ENCODE results near the gene NTSR1. TPM values are rescaled to one million over a fixed set of nuclear protein-coding genes. Genes with fewer than 3 reads are reported as not detected.

The NTSR1 gene
- polyA plus RNA-seq, 4 donors = 0.34 to 1.2 TPM; not detected in 2

DNA sequence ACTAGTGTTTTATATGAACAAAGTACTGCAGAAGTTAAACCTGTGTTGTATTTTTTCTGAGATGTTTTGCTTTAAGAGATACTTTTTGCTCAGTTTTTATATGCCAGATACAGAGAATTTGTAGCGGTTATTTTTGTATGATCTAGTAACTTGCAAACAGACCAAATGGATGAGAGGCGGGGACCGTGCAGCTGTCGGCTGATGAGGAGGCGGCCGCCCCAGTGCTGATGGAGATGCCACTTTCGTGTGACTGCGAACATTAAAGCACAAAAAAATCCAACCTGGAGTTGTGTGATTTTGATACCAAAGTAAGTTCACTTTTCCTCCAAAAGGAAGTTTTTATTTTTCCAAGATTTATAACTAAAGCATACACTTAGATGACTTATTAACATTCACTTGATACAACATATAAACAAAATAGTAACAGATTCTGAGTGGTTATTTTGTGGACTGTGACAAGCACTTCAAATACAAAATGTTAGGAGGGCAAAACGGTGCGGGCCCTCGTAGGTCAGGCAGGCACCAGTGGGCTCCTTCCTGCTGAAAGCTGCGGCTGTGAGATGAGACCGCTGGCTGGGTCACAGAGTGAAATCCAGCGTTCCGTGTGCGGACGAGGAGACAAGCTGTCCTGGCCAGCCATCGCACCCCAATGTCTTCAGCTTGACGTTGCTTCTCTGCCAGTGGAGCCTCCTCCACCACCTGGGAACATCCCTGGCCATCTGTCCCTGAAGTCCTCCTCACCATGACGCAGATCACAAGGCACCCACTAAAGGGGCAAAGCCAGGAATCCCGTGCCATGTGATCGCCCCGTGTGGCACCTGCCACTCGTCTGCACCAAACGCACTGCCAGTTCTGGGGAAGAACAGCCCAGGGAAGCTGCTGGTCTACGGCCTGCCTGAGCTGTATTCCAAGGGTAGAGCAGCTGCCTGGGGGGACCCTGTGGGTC lies 92.0 kb downstream of the NTSR1 start:
- 88 to 90% (median 89%) methylated on average over 26 of the region's 26 CpGs for WGBS, 3 donors

GRCh38 chr20:62801284-62802010 lies 92.8 kb downstream of the NTSR1 start:
- Histone ChIP-seq H3K4me3 (ENCODE audit: low read depth in 1 of 3, low read length in 3 of 3) (no peak overlapping the region), H3K36me3 (ENCODE audit: control insufficient read depth in 3 of 3, insufficient read depth in 2 of 3, low read depth in 1 of 3, low read length in 3 of 3) (peaks cover 9 to 60% (median 9%) of the 10 kb centered on the region in 3 donors), H3K4me1 (ENCODE audit: control insufficient read depth in 3 of 3, insufficient read depth in 2 of 3, low read depth in 1 of 3, low read length in 2 of 3) (peaks cover 2 to 34% (median 4%) of the 10 kb centered on the region in 3 donors), H3K27me3 (ENCODE audit: control insufficient read depth in 3 of 3, insufficient read depth in 3 of 3, low read length in 3 of 3) (no peaks in the 10 kb centered on the region), H3K27ac (ENCODE audit: low read depth in 1 of 3, low read length in 2 of 3) (no peak overlapping the region), H3K9me3 (ENCODE audit: control insufficient read depth in 2 of 2, insufficient read depth in 1 of 2, low read depth in 1 of 2, low read length in 1 of 2) (no peaks in the 10 kb centered on the region)
- WGBS, 3 donors = 85 to 87% (median 85%) methylated on average over 15 of the region's 15 CpGs
- FAIRE-seq = no peak
- no peak for DNase-seq

More for the DNA sequence above, 92.0 kb downstream of the NTSR1 start:
- no peak for FAIRE-seq
- Histone ChIP-seq H3K27me3 (ENCODE audit: control insufficient read depth in 3 of 3, insufficient read depth in 3 of 3, low read length in 3 of 3) (no peaks in the 10 kb centered on the region), H3K27ac (ENCODE audit: low read depth in 1 of 3, low read length in 2 of 3) (no peak overlapping the region), H3K36me3 (ENCODE audit: control insufficient read depth in 3 of 3, insufficient read depth in 2 of 3, low read depth in 1 of 3, low read length in 3 of 3) (peaks cover 9 to 52% (median 9%) of the 10 kb centered on the region in 3 donors), H3K9me3 (ENCODE audit: control insufficient read depth in 2 of 2, insufficient read depth in 1 of 2, low read depth in 1 of 2, low read length in 1 of 2) (no peaks in the 10 kb centered on the region), H3K4me1 (ENCODE audit: control insufficient read depth in 3 of 3, insufficient read depth in 2 of 3, low read depth in 1 of 3, low read length in 2 of 3) (peaks cover 0 to 26% (median 2%) of the 10 kb centered on the region in 3 donors), H3K4me3 (ENCODE audit: low read depth in 1 of 3, low read length in 3 of 3) (no peak overlapping the region)
- no peak for DNase-seq

- Histone ChIP-seq H3K27ac (ENCODE audit: low read depth in 1 of 3, low read length in 2 of 3) (no peak overlapping the region), H3K9me3 (ENCODE audit: control insufficient read depth in 2 of 2, insufficient read depth in 1 of 2, low read depth in 1 of 2, low read length in 1 of 2) (no peaks in the 10 kb centered on the region), H3K4me3 (ENCODE audit: low read depth in 1 of 3, low read length in 3 of 3) (no peak overlapping the region), H3K27me3 (ENCODE audit: control insufficient read depth in 3 of 3, insufficient read depth in 3 of 3, low read length in 3 of 3) (no peaks in the 10 kb centered on the region), H3K36me3 (ENCODE audit: control insufficient read depth in 3 of 3, insufficient read depth in 2 of 3, low read depth in 1 of 3, low read length in 3 of 3) (peaks cover 9 to 64% (median 9%) of the 10 kb centered on the region in 3 donors), H3K4me1 (ENCODE audit: control insufficient read depth in 3 of 3, insufficient read depth in 2 of 3, low read depth in 1 of 3, low read length in 2 of 3) (peaks cover 1 to 37% (median 6%) of the 10 kb centered on the region in 3 donors)
- FAIRE-seq = no peak
- 86 to 90% (median 88%) methylated on average over 22 of the region's 22 CpGs for WGBS, 3 donors
- no peak for DNase-seq
Measured at GRCh38 chr20:62802026-62802712, 93.5 kb downstream of the NTSR1 start.

DNA sequence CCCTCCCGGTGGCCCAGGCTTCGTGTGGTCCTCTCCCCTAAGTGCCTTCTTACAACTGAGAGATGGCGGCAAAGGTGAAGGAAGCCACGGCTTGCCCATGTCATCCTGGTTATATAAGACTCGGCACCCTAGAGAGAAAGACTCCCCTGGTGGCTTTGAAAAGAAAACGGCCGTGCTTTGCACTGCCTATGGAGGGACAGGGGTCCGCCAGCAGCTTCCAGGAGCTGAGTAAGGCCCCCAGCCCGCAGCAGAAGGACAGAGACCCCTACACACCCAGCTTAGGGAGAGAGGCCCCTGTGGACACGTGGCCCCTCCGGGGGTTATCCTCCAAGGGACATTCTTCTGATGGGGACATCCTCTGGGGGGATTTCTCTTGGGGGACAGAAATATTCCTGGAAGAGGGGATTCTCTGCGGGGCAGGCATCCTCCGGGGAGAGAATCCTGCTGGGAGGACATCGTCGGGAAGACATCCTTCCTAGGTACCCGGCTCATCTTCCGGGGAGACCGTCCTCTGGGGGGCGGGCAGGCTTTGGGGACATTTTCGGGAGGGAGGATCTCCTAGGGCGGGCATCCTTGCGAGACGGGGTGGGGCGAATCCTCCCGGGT lies 95.5 kb downstream of the NTSR1 start:
- no peak for FAIRE-seq
- no peak for DNase-seq
- H3K4me3 ChIP-seq (ENCODE audit: low read depth in 1 of 3, low read length in 3 of 3) = peak overlapping the region; percentile 12 to 95 (median 95)
- peak overlapping the region in 2 of 3 donors; percentile 20 to 65 for H3K27ac ChIP-seq (ENCODE audit: low read depth in 1 of 3, low read length in 2 of 3)
- H3K36me3 ChIP-seq (ENCODE audit: control insufficient read depth in 3 of 3, insufficient read depth in 2 of 3, low read depth in 1 of 3, low read length in 3 of 3) = peaks cover 13 to 64% (median 17%) of the 10 kb centered on the region in 3 donors
- WGBS, 3 donors = 19 to 21% (median 19%) methylated on average over 24 to 25 of the region's 25 CpGs
- no peaks in the 10 kb centered on the region for H3K9me3 ChIP-seq (ENCODE audit: control insufficient read depth in 2 of 2, insufficient read depth in 1 of 2, low read depth in 1 of 2, low read length in 1 of 2)
- H3K27me3 ChIP-seq (ENCODE audit: control insufficient read depth in 3 of 3, insufficient read depth in 3 of 3, low read length in 3 of 3) = no peaks in the 10 kb centered on the region
- peaks cover 0 to 21% (median 6%) of the 10 kb centered on the region in 3 donors for H3K4me1 ChIP-seq (ENCODE audit: control insufficient read depth in 3 of 3, insufficient read depth in 2 of 3, low read depth in 1 of 3, low read length in 2 of 3)

GRCh38 chr20:62804627-62805154 lies 96.1 kb downstream of the NTSR1 start, which contains the start of gene OGFR:
Gene OGFR, plus strand, starts transcription at chr20:62804835. Its CDS starts 25 bp downstream, at chr20:62804860.
- FAIRE-seq = no peak

DNA sequence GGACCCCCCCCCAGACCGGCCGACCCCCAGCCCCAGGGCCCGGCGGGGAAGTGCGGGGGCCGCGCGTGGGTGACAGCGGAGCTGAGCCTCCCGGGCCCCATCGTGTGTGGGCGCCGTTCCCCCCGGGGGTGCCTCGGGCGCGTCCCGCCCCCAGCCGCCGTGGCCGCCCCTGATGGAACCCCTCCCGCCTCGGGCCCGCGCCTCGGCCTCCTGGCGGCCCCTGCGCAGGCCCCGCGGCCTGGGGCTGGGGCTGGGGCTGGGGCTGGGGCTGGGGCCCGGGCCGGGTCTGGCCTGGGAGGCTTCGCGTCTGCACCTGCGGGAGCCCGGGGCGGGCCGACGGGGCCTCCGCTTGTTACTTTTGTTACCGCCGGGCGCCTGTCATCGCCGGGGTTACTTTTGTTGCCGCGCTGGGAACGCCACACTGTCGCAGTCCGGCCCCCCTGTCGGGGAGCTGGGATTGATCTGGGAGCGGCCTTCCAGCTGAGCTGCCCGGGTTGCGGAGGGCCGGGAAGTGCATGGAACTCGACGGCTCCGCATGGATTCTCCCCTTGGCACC lies 96.6 kb downstream of the NTSR1 start:
- DNase-seq (peak; percentile 37 to 59), FAIRE-seq (no peak)
- no peaks in the 10 kb centered on the region for H3K9me3 ChIP-seq (ENCODE audit: control insufficient read depth in 2 of 2, insufficient read depth in 1 of 2, low read depth in 1 of 2, low read length in 1 of 2)
- H3K27ac ChIP-seq (ENCODE audit: low read depth in 1 of 3, low read length in 2 of 3) = peak overlapping the region; percentile 67 to 96 (median 72)
- WGBS, 3 donors = 1% methylated on average over 23 to 58 of the region's 58 CpGs
- no peaks in the 10 kb centered on the region for H3K27me3 ChIP-seq (ENCODE audit: control insufficient read depth in 3 of 3, insufficient read depth in 3 of 3, low read length in 3 of 3)
- H3K36me3 ChIP-seq (ENCODE audit: control insufficient read depth in 3 of 3, insufficient read depth in 2 of 3, low read depth in 1 of 3, low read length in 3 of 3) = peaks cover 13 to 64% (median 16%) of the 10 kb centered on the region in 3 donors
- peak overlapping the region; percentile 78 to 95 (median 95) for H3K4me3 ChIP-seq (ENCODE audit: low read depth in 1 of 3, low read length in 3 of 3)
- peaks cover 0 to 21% (median 6%) of the 10 kb centered on the region in 3 donors for H3K4me1 ChIP-seq (ENCODE audit: control insufficient read depth in 3 of 3, insufficient read depth in 2 of 3, low read depth in 1 of 3, low read length in 2 of 3)

More at GRCh38 chr20:62804627-62805154, 96.1 kb downstream of the NTSR1 start, which contains the start of gene OGFR:
- Histone ChIP-seq H3K36me3 (ENCODE audit: control insufficient read depth in 3 of 3, insufficient read depth in 2 of 3, low read depth in 1 of 3, low read length in 3 of 3) (peaks cover 14 to 64% (median 15%) of the 10 kb centered on the region in 3 donors), H3K9me3 (ENCODE audit: control insufficient read depth in 2 of 2, insufficient read depth in 1 of 2, low read depth in 1 of 2, low read length in 1 of 2) (no peaks in the 10 kb centered on the region), H3K4me3 (ENCODE audit: low read depth in 1 of 3, low read length in 3 of 3) (peak within 1 kb of the TSS; percentile 78 to 95 (median 95)), H3K27ac (ENCODE audit: low read depth in 1 of 3, low read length in 2 of 3) (peak within 1 kb of the TSS; percentile 67 to 96 (median 72)), H3K27me3 (ENCODE audit: control insufficient read depth in 3 of 3, insufficient read depth in 3 of 3, low read length in 3 of 3) (no peaks in the 10 kb centered on the region), H3K4me1 (ENCODE audit: control insufficient read depth in 3 of 3, insufficient read depth in 2 of 3, low read depth in 1 of 3, low read length in 2 of 3) (peaks cover 0 to 21% (median 6%) of the 10 kb centered on the region in 3 donors)
- WGBS, 3 donors = 0 to 1% (median 1%) methylated on average over 10 to 77 of the region's 77 CpGs
- DNase-seq = peak; percentile 67 to 89

DNA sequence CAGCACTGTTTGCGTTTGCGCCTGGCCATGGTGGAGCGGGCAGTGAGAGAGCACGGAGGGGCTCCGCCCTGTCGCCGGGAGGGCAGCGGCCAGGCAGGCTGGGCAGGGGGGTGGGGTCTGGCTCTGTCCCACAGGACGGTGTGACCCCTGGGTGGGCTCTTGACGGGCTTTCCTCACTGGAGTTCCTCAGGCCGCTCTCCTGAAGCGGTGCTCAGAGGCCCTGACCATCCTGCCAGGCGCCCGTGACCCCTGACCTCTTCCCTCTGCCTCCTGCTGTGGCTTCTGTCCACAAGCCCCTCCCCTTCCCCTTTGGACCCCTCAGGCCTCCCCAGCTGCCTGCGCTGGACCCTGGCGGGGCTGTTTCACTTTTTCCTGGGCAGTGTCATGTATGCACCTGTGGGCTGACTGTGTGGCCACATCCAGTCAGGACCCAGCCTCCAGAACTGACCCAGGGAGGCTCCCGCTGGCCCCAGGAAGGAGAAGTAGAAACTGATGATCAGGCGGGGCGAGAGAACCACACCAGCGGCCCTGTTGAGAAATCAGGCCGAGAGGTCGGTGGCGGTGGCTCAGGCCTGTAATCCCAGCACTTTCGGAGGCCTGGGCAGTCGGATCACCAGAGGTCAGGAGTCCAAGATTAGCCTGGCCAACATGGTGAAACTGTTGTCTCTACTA lies 97.2 kb downstream of the NTSR1 start:
- no peak for DNase-seq
- no peak for FAIRE-seq
- Histone ChIP-seq H3K27ac (ENCODE audit: low read depth in 1 of 3, low read length in 2 of 3) (peak overlapping the region; percentile 35 to 67 (median 55)), H3K9me3 (ENCODE audit: control insufficient read depth in 2 of 2, insufficient read depth in 1 of 2, low read depth in 1 of 2, low read length in 1 of 2) (no peaks in the 10 kb centered on the region), H3K27me3 (ENCODE audit: control insufficient read depth in 3 of 3, insufficient read depth in 3 of 3, low read length in 3 of 3) (no peaks in the 10 kb centered on the region), H3K4me3 (ENCODE audit: low read depth in 1 of 3, low read length in 3 of 3) (peak overlapping the region; percentile 78 to 95 (median 95)), H3K36me3 (ENCODE audit: control insufficient read depth in 3 of 3, insufficient read depth in 2 of 3, low read depth in 1 of 3, low read length in 3 of 3) (peaks cover 16 to 64% (median 17%) of the 10 kb centered on the region in 3 donors), H3K4me1 (ENCODE audit: control insufficient read depth in 3 of 3, insufficient read depth in 2 of 3, low read depth in 1 of 3, low read length in 2 of 3) (peaks cover 0 to 21% (median 6%) of the 10 kb centered on the region in 3 donors)
- 18 to 23% (median 19%) methylated on average over 24 to 25 of the region's 25 CpGs for WGBS, 3 donors
